ENCODE results near the gene TMEM131. TPM values are rescaled to one million over a fixed set of nuclear protein-coding genes. Genes with fewer than 3 reads are reported as not detected.

The TMEM131 gene
- total RNA-seq, 1 experiment from 2014 or later = 21.9 TPM

DNA sequence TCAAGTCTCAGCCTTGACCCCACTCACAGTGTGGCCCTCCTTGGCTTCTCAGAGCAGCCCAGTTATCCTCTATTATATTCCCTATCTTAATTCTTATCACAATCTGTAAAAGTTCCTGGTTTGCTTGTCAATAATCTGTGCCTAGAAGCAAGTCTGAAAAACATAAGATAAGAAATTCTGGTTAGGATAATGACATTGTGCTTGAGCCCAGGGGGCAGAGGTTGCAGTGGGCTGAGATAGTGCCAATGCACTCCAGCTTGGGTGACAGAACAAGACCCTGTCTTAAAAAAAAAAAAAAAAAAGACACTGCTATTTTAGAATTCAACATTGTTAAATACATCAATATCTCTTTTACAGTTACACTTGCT lies 63.9 kb downstream of the TMEM131 start:
- Mint-ChIP-seq H3K27ac (no peak overlapping the region), H3K9me3 (no peaks in the 10 kb centered on the region), H3K27me3 (ENCODE audit: low read depth) (no peaks in the 10 kb centered on the region), H3K4me1 (peaks cover 27% of the 10 kb centered on the region), H3K4me3 (no peak overlapping the region), H3K36me3 (no peaks in the 10 kb centered on the region)
- TF ChIP-seq KAT7 (CRISPR knock-in tag; IDR thresholded peaks at IDR 0.05; ENCODE audit: borderline replicate concordance) = no peak
- no peak for TF ChIP-seq CBFB (CRISPR knock-in tag; IDR thresholded peaks at IDR 0.05; ENCODE audit: low read depth)
- no peak for TF ChIP-seq GRHL2 (CRISPR knock-in tag; IDR thresholded peaks at IDR 0.05; ENCODE audit: insufficient replicate concordance, severe bottlenecking)
- TF ChIP-seq GTF2I (CRISPR knock-in tag; conservative IDR thresholded peaks at IDR 0.05) = no peak
- no peak for TF ChIP-seq CREM (CRISPR knock-in tag; IDR thresholded peaks at IDR 0.05)
- TF ChIP-seq PRRX2 (CRISPR knock-in tag; IDR thresholded peaks at IDR 0.05) = no peak
- TF ChIP-seq ZNF232 (CRISPR knock-in tag; IDR thresholded peaks at IDR 0.05) = no peak
- TF ChIP-seq JUN (CRISPR knock-in tag; IDR thresholded peaks at IDR 0.05) = no peak
- no peak for TF ChIP-seq ZNF263 (CRISPR knock-in tag; IDR thresholded peaks at IDR 0.05; ENCODE audit: low read depth)
- no peak for TF ChIP-seq ZNF138 (CRISPR knock-in tag; conservative IDR thresholded peaks at IDR 0.05)
- TF ChIP-seq ZBTB21 (CRISPR knock-in tag; IDR thresholded peaks at IDR 0.05; ENCODE audit: borderline replicate concordance) = no peak
- DNase-seq (ENCODE audit: low spot score) (no peak), ATAC-seq (no peak)
- ChIA-PET CTCF (no interaction called here), POLR2A (no interaction called here)

DNA sequence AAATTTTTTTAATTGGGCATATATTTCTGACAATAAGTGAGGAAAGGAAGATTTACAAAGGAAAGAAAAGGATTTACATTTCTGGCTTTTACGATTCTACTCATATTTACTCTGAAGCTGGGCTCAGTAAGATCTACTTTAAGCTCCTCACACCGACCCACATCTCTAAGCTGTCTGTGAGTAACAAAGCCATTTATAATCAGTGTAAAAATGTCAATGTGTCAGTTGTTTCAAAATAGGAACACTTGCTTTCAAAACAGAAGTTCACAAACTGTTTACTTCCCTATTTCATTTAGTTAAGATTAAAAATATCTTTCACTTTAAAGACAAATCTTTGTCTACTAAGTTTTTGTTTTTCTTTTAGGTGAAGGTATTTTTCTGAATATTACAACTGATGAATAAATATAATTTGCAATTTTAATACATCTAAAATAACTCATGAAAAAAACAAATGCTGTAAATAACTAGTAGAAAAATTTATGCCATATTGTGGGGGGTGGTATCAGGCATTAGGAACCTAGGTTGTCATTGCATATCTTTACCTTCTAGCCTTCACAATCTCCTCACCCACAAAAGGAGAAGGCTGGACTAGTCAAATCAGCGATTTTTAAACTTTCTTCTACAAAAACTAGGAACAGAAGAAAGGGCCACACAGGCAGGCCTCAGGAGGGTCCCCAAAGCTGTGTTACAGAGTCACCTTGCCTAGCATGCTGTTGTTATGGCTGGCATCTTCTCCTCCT lies 64.5 kb downstream of the TMEM131 start:
- ChIA-PET POLR2A (no interaction called here), CTCF (interaction anchor here (1.1 kb wide), 1 partner anchor 124 kb away, joined by 4 read pairs; no protein-coding TSS in a partner anchor)
- H3K27ac Mint-ChIP-seq = no peak overlapping the region
- H3K27me3 Mint-ChIP-seq (ENCODE audit: low read depth) = no peaks in the 10 kb centered on the region
- ATAC-seq (no peak), DNase-seq (ENCODE audit: low spot score) (no peak)
- H3K36me3 Mint-ChIP-seq = no peaks in the 10 kb centered on the region
- no peaks in the 10 kb centered on the region for H3K9me3 Mint-ChIP-seq
- no peak for TF ChIP-seq ZNF423 (CRISPR knock-in tag; IDR thresholded peaks at IDR 0.05)
- TF ChIP-seq HMGA2 (CRISPR knock-in tag; IDR thresholded peaks at IDR 0.05) = peak; percentile 30; the same call in 1 of the 2 replicates
- no peak overlapping the region for H3K4me3 Mint-ChIP-seq
- peaks cover 23% of the 10 kb centered on the region for H3K4me1 Mint-ChIP-seq

DNA sequence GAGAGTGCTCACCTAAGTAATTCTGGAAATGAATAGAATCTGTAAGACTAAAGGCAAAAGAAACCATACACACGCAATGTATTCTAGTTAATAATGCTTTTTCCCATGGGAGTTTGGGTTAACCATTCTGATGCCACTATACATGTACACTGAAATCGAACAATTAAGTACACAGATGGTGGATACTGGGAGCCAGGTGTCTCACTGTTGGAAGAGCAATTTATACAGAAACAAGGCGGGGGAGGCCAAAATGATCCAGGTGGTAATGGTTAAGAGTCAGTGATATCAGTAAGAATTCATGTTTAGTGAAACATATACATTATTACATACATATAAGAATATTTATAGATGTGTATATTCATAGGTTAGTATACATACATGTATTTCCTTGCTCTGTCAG lies 67.2 kb downstream of the TMEM131 start:
- CTCF ChIA-PET = no interaction called here
- no peak for ATAC-seq
- POLR2A ChIA-PET = no interaction called here
- H3K9me3 Mint-ChIP-seq = no peaks in the 10 kb centered on the region
- no peak overlapping the region for H3K27ac Mint-ChIP-seq
- H3K4me3 Mint-ChIP-seq = no peak overlapping the region
- H3K4me1 Mint-ChIP-seq = peaks cover 10% of the 10 kb centered on the region
- no peaks in the 10 kb centered on the region; the same call in 1 of the 2 replicates for H3K36me3 Mint-ChIP-seq
- H3K27me3 Mint-ChIP-seq (ENCODE audit: low read depth) = no peaks in the 10 kb centered on the region
- no peak for DNase-seq (ENCODE audit: low spot score)
- TF ChIP-seq, protein P1, sequence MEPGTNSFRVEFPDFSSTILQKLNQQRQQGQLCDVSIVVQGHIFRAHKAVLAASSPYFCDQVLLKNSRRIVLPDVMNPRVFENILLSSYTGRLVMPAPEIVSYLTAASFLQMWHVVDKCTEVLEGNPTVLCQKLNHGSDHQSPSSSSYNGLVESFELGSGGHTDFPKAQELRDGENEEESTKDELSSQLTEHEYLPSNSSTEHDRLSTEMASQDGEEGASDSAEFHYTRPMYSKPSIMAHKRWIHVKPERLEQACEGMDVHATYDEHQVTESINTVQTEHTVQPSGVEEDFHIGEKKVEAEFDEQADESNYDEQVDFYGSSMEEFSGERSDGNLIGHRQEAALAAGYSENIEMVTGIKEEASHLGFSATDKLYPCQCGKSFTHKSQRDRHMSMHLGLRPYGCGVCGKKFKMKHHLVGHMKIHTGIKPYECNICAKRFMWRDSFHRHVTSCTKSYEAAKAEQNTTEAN (CRISPR knock-in tag; IDR thresholded peaks at IDR 0.05) = no peak
- TF ChIP-seq, protein P2, sequence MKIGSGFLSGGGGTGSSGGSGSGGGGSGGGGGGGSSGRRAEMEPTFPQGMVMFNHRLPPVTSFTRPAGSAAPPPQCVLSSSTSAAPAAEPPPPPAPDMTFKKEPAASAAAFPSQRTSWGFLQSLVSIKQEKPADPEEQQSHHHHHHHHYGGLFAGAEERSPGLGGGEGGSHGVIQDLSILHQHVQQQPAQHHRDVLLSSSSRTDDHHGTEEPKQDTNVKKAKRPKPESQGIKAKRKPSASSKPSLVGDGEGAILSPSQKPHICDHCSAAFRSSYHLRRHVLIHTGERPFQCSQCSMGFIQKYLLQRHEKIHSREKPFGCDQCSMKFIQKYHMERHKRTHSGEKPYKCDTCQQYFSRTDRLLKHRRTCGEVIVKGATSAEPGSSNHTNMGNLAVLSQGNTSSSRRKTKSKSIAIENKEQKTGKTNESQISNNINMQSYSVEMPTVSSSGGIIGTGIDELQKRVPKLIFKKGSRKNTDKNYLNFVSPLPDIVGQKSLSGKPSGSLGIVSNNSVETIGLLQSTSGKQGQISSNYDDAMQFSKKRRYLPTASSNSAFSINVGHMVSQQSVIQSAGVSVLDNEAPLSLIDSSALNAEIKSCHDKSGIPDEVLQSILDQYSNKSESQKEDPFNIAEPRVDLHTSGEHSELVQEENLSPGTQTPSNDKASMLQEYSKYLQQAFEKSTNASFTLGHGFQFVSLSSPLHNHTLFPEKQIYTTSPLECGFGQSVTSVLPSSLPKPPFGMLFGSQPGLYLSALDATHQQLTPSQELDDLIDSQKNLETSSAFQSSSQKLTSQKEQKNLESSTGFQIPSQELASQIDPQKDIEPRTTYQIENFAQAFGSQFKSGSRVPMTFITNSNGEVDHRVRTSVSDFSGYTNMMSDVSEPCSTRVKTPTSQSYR (CRISPR knock-in tag; IDR thresholded peaks at IDR 0.05) = no peak
- no peak for TF ChIP-seq EMX1 (CRISPR knock-in tag; IDR thresholded peaks at IDR 0.05)

DNA sequence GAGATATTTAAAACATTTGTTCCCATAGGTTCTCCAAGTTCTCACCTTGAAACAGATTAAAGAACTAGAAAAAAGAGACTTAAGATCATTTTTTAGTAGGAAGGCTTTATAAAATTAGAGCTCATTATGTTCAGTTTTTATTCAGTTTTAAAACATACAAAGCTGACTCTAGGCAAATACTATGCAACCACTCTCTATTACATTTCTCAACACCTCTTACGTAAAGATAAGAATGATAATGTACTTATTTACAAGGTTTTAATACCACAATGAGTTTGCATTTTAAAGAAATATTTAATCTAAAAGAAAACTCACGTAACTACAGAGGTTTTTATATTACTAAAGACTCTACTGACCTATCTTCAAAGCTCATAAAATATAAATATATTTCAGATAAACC lies 68.8 kb downstream of the TMEM131 start:
- peaks cover 13% of the 10 kb centered on the region for H3K4me1 Mint-ChIP-seq
- DNase-seq (ENCODE audit: low spot score) = no peak
- ATAC-seq = no peak
- ChIA-PET CTCF (no interaction called here), POLR2A (no interaction called here)
- H3K4me3 Mint-ChIP-seq = no peak overlapping the region
- H3K27me3 Mint-ChIP-seq (ENCODE audit: low read depth) = no peaks in the 10 kb centered on the region
- no peaks in the 10 kb centered on the region for H3K9me3 Mint-ChIP-seq
- H3K27ac Mint-ChIP-seq = no peak overlapping the region
- H3K36me3 Mint-ChIP-seq = no peaks in the 10 kb centered on the region; the same call in 1 of the 2 replicates
- TF ChIP-seq, protein P3, sequence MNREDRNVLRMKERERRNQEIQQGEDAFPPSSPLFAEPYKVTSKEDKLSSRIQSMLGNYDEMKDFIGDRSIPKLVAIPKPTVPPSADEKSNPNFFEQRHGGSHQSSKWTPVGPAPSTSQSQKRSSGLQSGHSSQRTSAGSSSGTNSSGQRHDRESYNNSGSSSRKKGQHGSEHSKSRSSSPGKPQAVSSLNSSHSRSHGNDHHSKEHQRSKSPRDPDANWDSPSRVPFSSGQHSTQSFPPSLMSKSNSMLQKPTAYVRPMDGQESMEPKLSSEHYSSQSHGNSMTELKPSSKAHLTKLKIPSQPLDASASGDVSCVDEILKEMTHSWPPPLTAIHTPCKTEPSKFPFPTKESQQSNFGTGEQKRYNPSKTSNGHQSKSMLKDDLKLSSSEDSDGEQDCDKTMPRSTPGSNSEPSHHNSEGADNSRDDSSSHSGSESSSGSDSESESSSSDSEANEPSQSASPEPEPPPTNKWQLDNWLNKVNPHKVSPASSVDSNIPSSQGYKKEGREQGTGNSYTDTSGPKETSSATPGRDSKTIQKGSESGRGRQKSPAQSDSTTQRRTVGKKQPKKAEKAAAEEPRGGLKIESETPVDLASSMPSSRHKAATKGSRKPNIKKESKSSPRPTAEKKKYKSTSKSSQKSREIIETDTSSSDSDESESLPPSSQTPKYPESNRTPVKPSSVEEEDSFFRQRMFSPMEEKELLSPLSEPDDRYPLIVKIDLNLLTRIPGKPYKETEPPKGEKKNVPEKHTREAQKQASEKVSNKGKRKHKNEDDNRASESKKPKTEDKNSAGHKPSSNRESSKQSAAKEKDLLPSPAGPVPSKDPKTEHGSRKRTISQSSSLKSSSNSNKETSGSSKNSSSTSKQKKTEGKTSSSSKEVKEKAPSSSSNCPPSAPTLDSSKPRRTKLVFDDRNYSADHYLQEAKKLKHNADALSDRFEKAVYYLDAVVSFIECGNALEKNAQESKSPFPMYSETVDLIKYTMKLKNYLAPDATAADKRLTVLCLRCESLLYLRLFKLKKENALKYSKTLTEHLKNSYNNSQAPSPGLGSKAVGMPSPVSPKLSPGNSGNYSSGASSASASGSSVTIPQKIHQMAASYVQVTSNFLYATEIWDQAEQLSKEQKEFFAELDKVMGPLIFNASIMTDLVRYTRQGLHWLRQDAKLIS (CRISPR knock-in tag; IDR thresholded peaks at IDR 0.05; ENCODE audit: borderline replicate concordance) = no peak
- TF ChIP-seq GRHL2 (CRISPR knock-in tag; IDR thresholded peaks at IDR 0.05; ENCODE audit: insufficient replicate concordance, severe bottlenecking) (no peak), NFATC4 (CRISPR knock-in tag; IDR thresholded peaks at IDR 0.05) (no peak), NR1H2 (CRISPR knock-in tag; IDR thresholded peaks at IDR 0.05) (no peak)
- TF ChIP-seq, protein P4, sequence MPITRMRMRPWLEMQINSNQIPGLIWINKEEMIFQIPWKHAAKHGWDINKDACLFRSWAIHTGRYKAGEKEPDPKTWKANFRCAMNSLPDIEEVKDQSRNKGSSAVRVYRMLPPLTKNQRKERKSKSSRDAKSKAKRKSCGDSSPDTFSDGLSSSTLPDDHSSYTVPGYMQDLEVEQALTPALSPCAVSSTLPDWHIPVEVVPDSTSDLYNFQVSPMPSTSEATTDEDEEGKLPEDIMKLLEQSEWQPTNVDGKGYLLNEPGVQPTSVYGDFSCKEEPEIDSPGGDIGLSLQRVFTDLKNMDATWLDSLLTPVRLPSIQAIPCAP (CRISPR knock-in tag; IDR thresholded peaks at IDR 0.05) = no peak
- TF ChIP-seq, protein P5, sequence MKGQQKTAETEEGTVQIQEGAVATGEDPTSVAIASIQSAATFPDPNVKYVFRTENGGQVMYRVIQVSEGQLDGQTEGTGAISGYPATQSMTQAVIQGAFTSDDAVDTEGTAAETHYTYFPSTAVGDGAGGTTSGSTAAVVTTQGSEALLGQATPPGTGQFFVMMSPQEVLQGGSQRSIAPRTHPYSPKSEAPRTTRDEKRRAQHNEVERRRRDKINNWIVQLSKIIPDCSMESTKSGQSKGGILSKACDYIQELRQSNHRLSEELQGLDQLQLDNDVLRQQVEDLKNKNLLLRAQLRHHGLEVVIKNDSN (CRISPR knock-in tag; IDR thresholded peaks at IDR 0.05) = no peak

Measured in WTC11 (cell line).